T-cell (primary cell): ENCODE results near the gene CNTNAP2. TPM values are rescaled to one million over a fixed set of nuclear protein-coding genes. Genes with fewer than 3 reads are reported as not detected.

Source experiments
- ATAC-seq, 4 experiments: fragments of 200-7000 bp in 3 of 4; fragments of 150-1000 bp in 1 of 4; cut with Tn5 transposase; replicated peaks in 1 of 4; 1 replicate in 3 of 4; 2 replicates in 1 of 4; pipeline ENCODE4 v1.10.0; 2021; ENCODE audit warnings: moderate library complexity in 3 of 4, mild to moderate bottlenecking in 2 of 4, moderate number of reproducible peaks in 1 of 4
- CTCF ChIA-PET, 2 donors: fragments of 300-600 bp; sonication (Branson Sonifier 250); formaldehyde crosslinking; loops; one replicate each; lab custom pipeline; 2022; ENCODE audit warnings: antibody characterized with exemption in 2 of 2; lab: Charles Lee
- POLR2A ChIA-PET, 2 donors: fragments of 300-600 bp; sonication (Branson Sonifier 250); formaldehyde crosslinking; loops; one replicate each; lab custom pipeline; 2022; ENCODE audit warnings: antibody characterized with exemption in 2 of 2; lab: Charles Lee
- DNase-seq, 35 experiments: peaks; one replicate each; pipeline versions ENCODE4 v3.0.0 to v3.0.0-alpha.2; 2013 to 2023
- H3K27ac ChIP-seq: one replicate; pipeline ENCODE4 v1.5.1; 2013; ENCODE audit warnings: low read length
- H3K27me3 ChIP-seq, 2 experiments: replicated peaks in 1 of 2; 1 replicate in 1 of 2; 2 replicates in 1 of 2; pipeline versions ENCODE4 v1.6.1 to v1.7.0; 2013; ENCODE audit warnings: low read length in 1 of 2, mixed read lengths in 1 of 2; ENCODE audit not compliant: control insufficient read depth in 2 of 2, insufficient read depth in 2 of 2; ENCODE audit errors: extremely low read depth in 1 of 2
- H3K36me3 ChIP-seq, 2 donors: 1 replicate in 1 of 2; 2 replicates in 1 of 2; pipeline versions ENCODE4 v1.6.1 to v1.7.0; 2013; ENCODE audit warnings: low read length in 1 of 2; ENCODE audit not compliant: control insufficient read depth in 2 of 2, insufficient read depth in 1 of 2; ENCODE audit errors: extremely low read depth in 1 of 2
- H3K4me1 ChIP-seq, 2 experiments: 1 replicate in 1 of 2; 2 replicates in 1 of 2; pipeline versions ENCODE4 v1.6.1 to v1.7.0; 2013; ENCODE audit warnings: low read length in 2 of 2, mixed read lengths in 1 of 2; ENCODE audit not compliant: insufficient read depth in 2 of 2, control insufficient read depth in 1 of 2; ENCODE audit errors: extremely low read depth in 1 of 2
- H3K4me3 ChIP-seq, 2 donors: 1 replicate in 1 of 2; 2 replicates in 1 of 2; pipeline versions ENCODE4 v1.5.1 to v1.7.0; 2013; ENCODE audit warnings: mild to moderate bottlenecking in 2 of 2, low read length in 1 of 2, moderate library complexity in 1 of 2; ENCODE audit not compliant: control insufficient read depth in 1 of 2; ENCODE audit errors: extremely low read depth in 1 of 2
- H3K9me3 ChIP-seq: 2 replicates; pipeline ENCODE4 v1.7.0; 2013
- H3K27ac Mint-ChIP-seq, 2 donors: one replicate each; pipeline ENCODE4 v1.8.0; 2020 to 2021; ENCODE audit warnings: mild to moderate bottlenecking in 2 of 2, mixed read lengths in 2 of 2
- H3K27me3 Mint-ChIP-seq, 2 donors: one replicate each; pipeline ENCODE4 v1.8.0; 2021 to 2022; ENCODE audit warnings: mixed read lengths in 2 of 2
- H3K36me3 Mint-ChIP-seq: one replicate; pipeline ENCODE4 v1.8.0; 2021; ENCODE audit warnings: mixed read lengths
- H3K4me1 Mint-ChIP-seq, 3 donors: one replicate each; pipeline ENCODE4 v1.8.0; 2020 to 2022; ENCODE audit warnings: mixed read lengths in 3 of 3, mild to moderate bottlenecking in 1 of 3
- H3K4me3 Mint-ChIP-seq, 3 donors: one replicate each; pipeline ENCODE4 v1.8.0; 2020 to 2022; ENCODE audit warnings: mild to moderate bottlenecking in 3 of 3, mixed read lengths in 3 of 3, moderate library complexity in 3 of 3
- H3K9me3 Mint-ChIP-seq, 3 donors: one replicate each; pipeline ENCODE4 v1.8.0; 2020 to 2022; ENCODE audit warnings: mixed read lengths in 3 of 3
- WGBS: methylation state at CpG from one replicate; pipeline ENCODE4 v1.1.5; 2013; ENCODE audit warnings: missing lambda C conversion rate; ENCODE audit not compliant: insufficient coverage; 5-methylcytosine and 5-hydroxymethylcytosine counted together
- total RNA-seq, 35 experiments: library from RNA in 6 of 35; stranded (reverse) in 6 of 35; fragments of 120-200 nt in 1 of 35; gene quantifications; one replicate each; pipeline versions ENCODE4 v1.2.1 to v1.2.4 and lab custom pipeline; 2013 to 2026

The CNTNAP2 gene
- total RNA-seq, 5 donors from 2014 or later (not counting 1 experiment from before 2014, with no cell fraction given): 0.15 to 0.72 (median 0.21) TPM

DNA sequence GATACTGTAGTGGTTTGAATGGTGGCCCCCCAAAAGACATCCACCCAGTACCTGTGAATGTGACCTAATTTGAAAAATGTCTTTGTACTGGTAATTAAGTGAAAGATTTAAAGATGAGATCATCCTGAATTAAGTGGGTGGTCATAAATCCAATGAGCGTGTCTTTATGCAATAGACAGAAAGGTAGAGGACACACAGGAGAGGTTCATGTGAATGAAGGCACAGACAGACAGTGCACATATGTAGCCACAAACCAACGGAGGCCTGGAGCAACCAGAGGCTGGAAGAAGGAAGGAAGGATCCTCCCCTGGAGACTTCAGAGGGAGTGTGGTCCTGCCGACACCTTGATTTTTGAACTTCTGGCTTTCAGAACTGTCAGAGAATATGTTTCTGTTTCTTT is 160.3 kb downstream of the CNTNAP2 start:
- 82% methylated on average over 2 of the region's 3 CpGs for WGBS
- Histone ChIP-seq H3K4me1 (no peaks in the 10 kb centered on the region), H3K9me3 (no peaks in the 10 kb centered on the region), H3K27me3 (no peaks in the 10 kb centered on the region), H3K4me3 (no peak overlapping the region), H3K27ac (no peak overlapping the region), H3K36me3 (no peaks in the 10 kb centered on the region)
- ChIA-PET POLR2A (no interaction called here), CTCF (no interaction called here)
- no peaks in the 10 kb centered on the region for H3K36me3 Mint-ChIP-seq
- no peak overlapping the region for H3K4me3 Mint-ChIP-seq
- no peaks in the 10 kb centered on the region for H3K27me3 Mint-ChIP-seq
- no peaks in the 10 kb centered on the region for H3K4me1 Mint-ChIP-seq
- no peak overlapping the region for H3K27ac Mint-ChIP-seq
- no peak for ATAC-seq
- H3K9me3 Mint-ChIP-seq: peaks cover 8 to 12% (median 8%) of the 10 kb centered on the region in 3 donors
- no peak for DNase-seq

DNA sequence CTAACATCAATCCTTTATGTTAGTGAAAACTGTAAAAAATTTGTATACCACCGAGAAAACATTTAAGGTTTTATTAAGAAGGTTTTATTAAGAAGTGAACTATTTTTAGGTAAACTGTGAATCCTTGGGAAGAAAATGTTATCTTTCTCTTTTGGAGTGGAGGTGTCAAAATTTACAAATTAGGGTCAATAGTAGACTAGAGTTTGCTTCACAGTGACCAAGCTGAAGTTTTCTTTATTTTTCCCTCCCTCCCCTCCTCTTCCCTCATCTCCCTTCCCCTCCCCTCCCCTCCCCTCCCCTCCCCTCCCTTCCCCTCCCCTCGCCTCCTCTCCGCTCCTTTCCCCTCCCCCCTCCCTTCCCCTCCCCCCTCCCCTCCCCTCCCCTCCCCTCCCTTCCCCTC is 168.8 kb downstream of the CNTNAP2 start:
- no peaks in the 10 kb centered on the region for H3K4me1 ChIP-seq
- no CpG with 5 or more reads among the region's 3 CpGs for WGBS
- no peak overlapping the region for H3K27ac Mint-ChIP-seq
- H3K36me3 Mint-ChIP-seq: no peaks in the 10 kb centered on the region
- no peak overlapping the region for H3K4me3 ChIP-seq
- DNase-seq: no peak
- ATAC-seq: no peak
- no peak overlapping the region for H3K4me3 Mint-ChIP-seq
- no peaks in the 10 kb centered on the region for H3K4me1 Mint-ChIP-seq
- H3K9me3 Mint-ChIP-seq: peaks cover 8 to 9% (median 8%) of the 10 kb centered on the region in 3 donors
- CTCF ChIA-PET: no interaction called here
- H3K27me3 Mint-ChIP-seq: no peaks in the 10 kb centered on the region
- no peaks in the 10 kb centered on the region for H3K27me3 ChIP-seq
- no peak overlapping the region for H3K27ac ChIP-seq
- H3K9me3 ChIP-seq: no peaks in the 10 kb centered on the region
- POLR2A ChIA-PET: no interaction called here
- H3K36me3 ChIP-seq: no peaks in the 10 kb centered on the region

DNA sequence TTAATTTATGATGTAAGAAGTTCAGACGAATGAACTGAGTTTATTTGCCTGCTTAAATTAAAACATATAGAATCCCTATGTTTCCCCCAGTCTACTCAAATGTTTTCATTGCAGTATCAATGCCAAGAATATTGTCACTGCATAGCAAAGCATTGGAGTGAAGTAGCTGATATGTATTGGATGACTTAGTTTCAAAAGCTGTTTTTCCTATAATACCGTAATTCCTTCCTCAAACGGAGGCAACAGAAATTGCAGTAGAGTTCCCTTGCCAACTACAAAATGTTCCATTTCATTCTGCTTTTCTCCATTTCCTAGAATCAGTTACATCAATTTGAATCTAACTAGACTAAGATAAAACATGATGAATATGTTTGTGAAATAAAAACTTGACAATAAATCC is 174.1 kb downstream of the CNTNAP2 start:
- no peak overlapping the region for H3K27ac Mint-ChIP-seq
- DNase-seq (no peak), ATAC-seq (no peak)
- H3K4me1 Mint-ChIP-seq: no peaks in the 10 kb centered on the region
- ChIA-PET CTCF (no interaction called here), POLR2A (interaction anchor here in 1 of 2 donors (0.5 kb wide), 1 partner anchor 13 kb away, joined by 3 read pairs; no protein-coding TSS in a partner anchor)
- no CpG with 5 or more reads among the region's 3 CpGs for WGBS
- no peak overlapping the region for H3K4me3 Mint-ChIP-seq
- Histone ChIP-seq H3K27ac (no peak overlapping the region), H3K4me1 (no peaks in the 10 kb centered on the region), H3K4me3 (no peak overlapping the region), H3K9me3 (no peaks in the 10 kb centered on the region), H3K27me3 (no peaks in the 10 kb centered on the region), H3K36me3 (no peaks in the 10 kb centered on the region)
- H3K36me3 Mint-ChIP-seq: no peaks in the 10 kb centered on the region
- H3K9me3 Mint-ChIP-seq: peaks cover 8 to 9% (median 9%) of the 10 kb centered on the region in 3 donors
- H3K27me3 Mint-ChIP-seq: no peaks in the 10 kb centered on the region

DNA sequence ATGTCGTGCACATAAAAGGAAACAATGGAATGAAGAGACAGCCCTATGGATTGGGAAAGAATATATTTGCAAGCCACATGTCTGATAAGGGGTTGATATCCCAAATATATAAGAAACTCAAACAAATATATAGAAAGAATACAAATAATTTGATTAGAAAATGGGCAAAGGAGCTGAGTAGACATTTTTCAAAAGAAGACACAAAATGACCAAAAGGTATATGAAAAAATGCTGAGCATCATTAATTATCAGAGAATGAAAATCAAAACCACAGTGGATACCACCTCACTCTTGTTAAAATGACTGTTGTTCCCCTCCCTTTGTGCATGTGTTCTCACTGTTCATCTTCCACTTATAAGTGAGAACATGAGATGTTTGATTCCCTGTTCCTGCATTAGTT is 175.3 kb downstream of the CNTNAP2 start:
- no peaks in the 10 kb centered on the region for H3K36me3 Mint-ChIP-seq
- ChIA-PET CTCF (no interaction called here), POLR2A (no interaction called here)
- H3K36me3 ChIP-seq: no peaks in the 10 kb centered on the region
- H3K27ac ChIP-seq: no peak overlapping the region
- H3K9me3 Mint-ChIP-seq: peaks cover 0 to 6% (median 0%) of the 10 kb centered on the region in 3 donors
- H3K27me3 Mint-ChIP-seq: no peaks in the 10 kb centered on the region
- H3K4me3 Mint-ChIP-seq: no peak overlapping the region
- H3K4me3 ChIP-seq: no peak overlapping the region
- H3K4me1 ChIP-seq: no peaks in the 10 kb centered on the region
- no peaks in the 10 kb centered on the region for H3K4me1 Mint-ChIP-seq
- H3K27ac Mint-ChIP-seq: no peak overlapping the region
- DNase-seq: no peak
- no CpG with 5 or more reads among the region's 1 CpG for WGBS
- no peaks in the 10 kb centered on the region for H3K27me3 ChIP-seq
- no peak for ATAC-seq
- H3K9me3 ChIP-seq: no peaks in the 10 kb centered on the region

DNA sequence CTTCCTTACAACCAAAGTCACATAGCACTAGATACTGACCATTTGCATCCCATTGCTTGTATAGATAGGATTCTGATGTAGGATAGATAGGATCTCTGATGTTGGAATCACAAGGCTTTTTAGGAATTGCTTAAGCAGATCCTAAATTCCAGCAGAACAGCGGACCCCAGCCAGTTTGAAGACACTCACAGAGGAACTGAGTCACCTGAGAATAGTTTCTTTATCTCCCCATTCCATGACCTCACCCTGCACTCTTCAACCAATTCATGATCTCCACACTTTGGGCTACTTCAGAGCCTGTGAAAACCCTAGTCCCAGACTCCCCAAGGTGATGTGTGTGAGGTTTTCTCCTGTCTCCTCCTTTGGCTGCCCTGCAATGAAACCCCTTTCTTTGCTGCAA is 179.4 kb downstream of the CNTNAP2 start:
- POLR2A ChIA-PET: interaction anchor here (0.6 to 0.7 kb wide), 2 partner anchors 10 to 18 kb away, joined by 3 read pairs; no protein-coding TSS in a partner anchor

DNA sequence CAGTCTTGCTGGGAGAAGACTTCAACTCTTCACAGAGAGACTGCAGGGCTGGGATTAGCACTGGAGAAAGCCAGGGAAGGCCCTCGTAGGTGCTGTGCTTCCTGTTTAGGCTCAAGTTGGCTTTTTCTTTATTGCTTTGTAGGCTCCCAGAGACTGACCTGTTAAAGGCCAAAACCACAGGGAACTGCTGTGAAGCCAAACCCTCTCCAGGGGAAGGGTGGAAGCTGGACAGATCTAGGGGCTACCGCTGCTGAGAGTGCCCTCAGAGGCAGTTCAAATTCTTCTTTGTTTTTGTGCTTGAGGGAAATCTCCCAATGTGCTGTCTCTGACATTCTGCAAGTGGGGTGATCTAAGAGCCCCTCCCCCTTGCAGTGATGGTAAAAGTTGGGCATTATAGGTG is 198.4 kb downstream of the CNTNAP2 start:
- POLR2A ChIA-PET: no interaction called here

More for the DNA sequence above, 179.4 kb downstream of the CNTNAP2 start:
- H3K27me3 Mint-ChIP-seq: no peaks in the 10 kb centered on the region
- no peaks in the 10 kb centered on the region for H3K4me1 Mint-ChIP-seq
- no peaks in the 10 kb centered on the region for H3K36me3 ChIP-seq
- H3K27ac ChIP-seq: no peak overlapping the region
- no peak overlapping the region for H3K4me3 Mint-ChIP-seq
- no peak overlapping the region for H3K4me3 ChIP-seq
- no peaks in the 10 kb centered on the region for H3K27me3 ChIP-seq
- CTCF ChIA-PET: no interaction called here
- H3K4me1 ChIP-seq: no peaks in the 10 kb centered on the region
- no peaks in the 10 kb centered on the region for H3K36me3 Mint-ChIP-seq
- ATAC-seq (no peak), DNase-seq (no peak)
- H3K9me3 ChIP-seq: no peaks in the 10 kb centered on the region
- no peak overlapping the region for H3K27ac Mint-ChIP-seq
- H3K9me3 Mint-ChIP-seq: peaks cover 2 to 5% (median 5%) of the 10 kb centered on the region in 3 donors
- no CpG with 5 or more reads among the region's 1 CpG for WGBS

DNA sequence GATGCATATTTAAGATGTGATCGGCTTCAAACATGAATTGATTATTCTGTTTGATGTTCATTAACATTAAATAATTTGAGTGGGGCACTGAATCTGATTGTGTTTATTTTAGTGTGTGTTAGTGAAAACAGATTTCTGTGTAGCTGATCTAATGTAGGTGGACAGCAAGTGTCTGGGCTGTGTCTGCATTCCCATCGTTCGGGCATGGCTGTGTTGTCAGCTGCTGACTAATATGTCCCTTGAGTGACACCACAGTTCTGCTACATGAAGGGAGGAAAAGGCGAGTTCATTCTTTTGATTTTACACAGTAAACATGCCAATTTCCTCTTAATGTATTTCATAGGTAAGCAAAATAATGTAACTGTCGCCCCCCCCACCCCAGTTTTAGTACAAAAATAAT is 203.0 kb downstream of the CNTNAP2 start:
- ChIA-PET POLR2A (no interaction called here), CTCF (no interaction called here)
- no peaks in the 10 kb centered on the region for H3K27me3 ChIP-seq
- Mint-ChIP-seq H3K27me3 (no peaks in the 10 kb centered on the region), H3K4me1 (no peaks in the 10 kb centered on the region), H3K4me3 (no peak overlapping the region), H3K9me3 (peaks cover 0 to 6% (median 3%) of the 10 kb centered on the region in 3 donors), H3K36me3 (no peaks in the 10 kb centered on the region), H3K27ac (no peak overlapping the region)
- H3K9me3 ChIP-seq: no peaks in the 10 kb centered on the region
- no peak overlapping the region for H3K27ac ChIP-seq
- DNase-seq (no peak), ATAC-seq (no peak)
- 100% methylated on average over 1 of the region's 5 CpGs for WGBS
- no peaks in the 10 kb centered on the region for H3K36me3 ChIP-seq
- no peak overlapping the region for H3K4me3 ChIP-seq
- no peaks in the 10 kb centered on the region for H3K4me1 ChIP-seq

More for the DNA sequence above, 198.4 kb downstream of the CNTNAP2 start:
- no peaks in the 10 kb centered on the region for H3K4me1 ChIP-seq
- no peak overlapping the region for H3K4me3 Mint-ChIP-seq
- DNase-seq (no peak), ATAC-seq (no peak)
- H3K9me3 Mint-ChIP-seq: peaks cover 4 to 5% (median 5%) of the 10 kb centered on the region in 3 donors
- H3K27me3 ChIP-seq: no peaks in the 10 kb centered on the region
- CTCF ChIA-PET: no interaction called here
- H3K36me3 ChIP-seq: no peaks in the 10 kb centered on the region
- H3K9me3 ChIP-seq: no peaks in the 10 kb centered on the region
- no peaks in the 10 kb centered on the region for H3K4me1 Mint-ChIP-seq
- no peaks in the 10 kb centered on the region for H3K36me3 Mint-ChIP-seq
- no CpG with 5 or more reads among the region's 2 CpGs for WGBS
- no peak overlapping the region for H3K27ac Mint-ChIP-seq
- no peak overlapping the region for H3K4me3 ChIP-seq
- H3K27me3 Mint-ChIP-seq: no peaks in the 10 kb centered on the region
- H3K27ac ChIP-seq: no peak overlapping the region
